ENCODE data around the gene FTL. TPM values are rescaled to one million over a fixed set of nuclear protein-coding genes. Genes with fewer than 3 reads are reported as not detected.

The FTL gene
- total RNA-seq, 4 donors from 2014 or later: 2,478 to 4,094 (median 2,824) TPM

DNA sequence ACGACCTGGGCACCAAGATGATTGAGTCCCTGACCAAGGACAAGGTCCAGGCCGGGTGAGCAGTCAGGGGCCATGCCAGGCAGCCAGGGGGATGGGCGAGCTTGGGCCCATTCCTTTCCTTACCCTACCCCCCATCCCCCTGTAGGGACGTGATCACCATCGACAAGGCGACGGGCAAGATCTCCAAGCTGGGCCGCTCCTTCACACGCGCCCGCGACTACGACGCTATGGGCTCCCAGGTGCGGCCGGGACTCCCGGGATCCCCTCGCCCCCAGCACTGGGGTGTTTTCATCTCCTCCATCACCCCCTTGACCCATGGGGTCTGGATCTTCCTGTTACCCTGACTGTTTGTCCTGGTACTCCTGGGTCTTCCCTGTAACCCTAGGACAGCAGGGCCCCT is 44.7 kb downstream of the FTL start:
- 97% methylated on average over 13 of the region's 18 CpGs; no CpG with 5 or more reads in 1 of the 2 donors for WGBS, 2 donors (ENCODE audit: low coverage in 1 of 2)
- H3K36me3 ChIP-seq: peaks cover 0 to 96% of the 10 kb centered on the region in 2 donors

GRCh38 chr19:49010453-49010852 is 45.3 kb downstream of the FTL start:
- no peak overlapping the region for H3K27ac ChIP-seq
- H3K36me3 ChIP-seq: peaks cover 0 to 96% of the 10 kb centered on the region in 2 donors
- no peaks in the 10 kb centered on the region for H3K27me3 ChIP-seq
- 82 to 90% methylated on average over 3 to 5 of the region's 18 CpGs for WGBS, 2 donors (ENCODE audit: low coverage in 1 of 2)
- H3K4me1 ChIP-seq: no peaks in the 10 kb centered on the region
- no peak for ATAC-seq
- no peaks in the 10 kb centered on the region for H3K9me3 ChIP-seq
- TF ChIP-seq CTCF (IDR thresholded peaks at IDR 0.05) (no peak), POLR2A (IDR thresholded peaks at IDR 0.05) (no peak)
- H3K4me3 ChIP-seq: no peak overlapping the region

More for the DNA sequence above, 44.7 kb downstream of the FTL start:
- no peak overlapping the region for H3K27ac ChIP-seq
- H3K4me3 ChIP-seq: no peak overlapping the region
- TF ChIP-seq POLR2A (IDR thresholded peaks at IDR 0.05) (no peak), EP300 (IDR thresholded peaks at IDR 0.05) (no peak), POLR2AphosphoS5 (IDR thresholded peaks at IDR 0.05) (no peak), CTCF (IDR thresholded peaks at IDR 0.05) (no peak)
- H3K9me3 ChIP-seq: no peaks in the 10 kb centered on the region
- no peaks in the 10 kb centered on the region for H3K4me1 ChIP-seq
- ATAC-seq: no peak
- no peaks in the 10 kb centered on the region for H3K27me3 ChIP-seq

DNA sequence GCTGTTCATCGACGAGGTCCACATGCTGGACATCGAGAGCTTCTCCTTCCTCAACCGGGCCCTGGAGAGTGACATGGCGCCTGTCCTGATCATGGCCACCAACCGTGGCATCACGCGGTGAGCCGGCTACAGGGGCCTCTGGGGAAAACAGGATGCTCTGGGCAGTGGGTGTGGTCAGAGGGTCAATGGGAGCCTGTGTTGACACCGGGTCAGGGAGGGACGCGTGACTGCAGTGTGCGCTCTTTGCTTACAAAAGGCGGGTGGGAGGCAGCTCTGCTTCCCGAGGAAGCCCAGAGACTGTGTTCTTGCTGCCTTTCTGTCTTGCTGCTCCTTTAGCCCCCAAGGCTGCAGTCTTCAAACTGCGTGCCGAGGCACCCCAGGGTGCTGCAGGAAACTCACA is 46.1 kb downstream of the FTL start:
- peaks cover under 1% of the 10 kb centered on the region for H3K27me3 ChIP-seq
- H3K9me3 ChIP-seq: no peaks in the 10 kb centered on the region
- 82% methylated on average over 4 of the region's 17 CpGs; no CpG with 5 or more reads in 1 of the 2 donors for WGBS, 2 donors (ENCODE audit: low coverage in 1 of 2)
- ATAC-seq: no peak
- H3K36me3 ChIP-seq: peaks cover 0 to 96% of the 10 kb centered on the region in 2 donors
- H3K4me3 ChIP-seq: no peak overlapping the region
- TF ChIP-seq CTCF (IDR thresholded peaks at IDR 0.05) (no peak), POLR2AphosphoS5 (IDR thresholded peaks at IDR 0.05) (no peak), POLR2A (IDR thresholded peaks at IDR 0.05) (no peak), EP300 (IDR thresholded peaks at IDR 0.05) (no peak)
- no peak overlapping the region for H3K27ac ChIP-seq
- H3K4me1 ChIP-seq: no peaks in the 10 kb centered on the region

GRCh38 chr19:49014123-49014869 is 49.2 kb downstream of the FTL start:
- H3K4me3 ChIP-seq: no peak overlapping the region
- H3K27me3 ChIP-seq: peaks cover 26% of the 10 kb centered on the region
- peaks cover 0 to 71% of the 10 kb centered on the region in 2 donors for H3K36me3 ChIP-seq
- no peak for ATAC-seq
- H3K4me1 ChIP-seq: peaks cover 0 to 21% (median 7%) of the 10 kb centered on the region in 3 donors
- WGBS, 2 donors (ENCODE audit: low coverage in 1 of 2): 85 to 89% methylated on average over 11 to 16 of the region's 32 CpGs
- no peak overlapping the region for H3K27ac ChIP-seq
- TF ChIP-seq POLR2A (IDR thresholded peaks at IDR 0.05): no peak
- no peak for TF ChIP-seq EP300 (IDR thresholded peaks at IDR 0.05)
- no peak for TF ChIP-seq POLR2AphosphoS5 (IDR thresholded peaks at IDR 0.05)
- TF ChIP-seq CTCF (IDR thresholded peaks at IDR 0.05): no peak
- H3K9me3 ChIP-seq: no peaks in the 10 kb centered on the region

DNA sequence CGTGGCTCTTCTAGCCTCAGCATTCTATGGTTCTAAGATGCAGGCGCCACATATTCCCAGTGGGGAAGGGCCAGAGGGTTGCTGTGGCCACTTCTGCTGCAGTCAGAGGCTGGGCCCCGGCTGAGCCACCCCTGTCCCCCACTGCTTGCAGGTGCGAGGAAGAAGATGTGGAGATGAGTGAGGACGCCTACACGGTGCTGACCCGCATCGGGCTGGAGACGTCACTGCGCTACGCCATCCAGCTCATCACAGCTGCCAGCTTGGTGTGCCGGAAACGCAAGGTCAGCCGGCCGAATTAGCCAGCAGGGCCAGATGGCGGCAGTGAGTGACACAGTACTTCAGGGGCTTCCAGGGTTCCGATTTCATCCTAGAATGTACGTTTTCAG is 49.8 kb downstream of the FTL start:
- peaks cover 0 to 27% (median 7%) of the 10 kb centered on the region in 3 donors for H3K4me1 ChIP-seq
- peaks cover 0 to 65% of the 10 kb centered on the region in 2 donors for H3K36me3 ChIP-seq
- ATAC-seq: no peak
- 82 to 96% methylated on average over 4 to 5 of the region's 18 CpGs for WGBS, 2 donors (ENCODE audit: low coverage in 1 of 2)
- TF ChIP-seq CTCF (IDR thresholded peaks at IDR 0.05) (no peak), POLR2A (IDR thresholded peaks at IDR 0.05) (no peak), EP300 (IDR thresholded peaks at IDR 0.05) (no peak), POLR2AphosphoS5 (IDR thresholded peaks at IDR 0.05) (no peak)
- peaks cover 32% of the 10 kb centered on the region for H3K27me3 ChIP-seq
- no peak overlapping the region for H3K4me3 ChIP-seq
- no peak overlapping the region for H3K27ac ChIP-seq
- no peaks in the 10 kb centered on the region for H3K9me3 ChIP-seq
